Natural killer cell (primary cell): ENCODE measurements around the gene RUVBL1. TPM values are rescaled to one million over a fixed set of nuclear protein-coding genes. Genes with fewer than 3 reads are reported as not detected.

Source experiments
- ATAC-seq, 3 donors: fragments of 150-1000 bp in 2 of 3; fragments of 200-7000 bp in 1 of 3; cut with Tn5 transposase; 1 replicate in 1 of 3; 2 replicates in 2 of 3; pipeline ENCODE4 v1.10.0; 2021; ENCODE audit warnings: mild to moderate bottlenecking in 2 of 3, moderate library complexity in 2 of 3
- DNase-seq, 2 donors: peaks; one replicate each; pipeline versions ENCODE4 v3.0.0 to v3.0.0-alpha.2; 2013 to 2021; ENCODE audit warnings: mixed read lengths in 1 of 2
- H3K27ac ChIP-seq: one replicate; pipeline ENCODE4 v1.5.1; 2013; ENCODE audit warnings: mild to moderate bottlenecking, low read length
- H3K27me3 ChIP-seq: one replicate; pipeline ENCODE4 v1.6.1; 2013; ENCODE audit warnings: low read length; ENCODE audit not compliant: control insufficient read depth, insufficient read depth
- H3K36me3 ChIP-seq: one replicate; pipeline ENCODE4 v1.6.1; 2013; ENCODE audit warnings: low read length; ENCODE audit not compliant: control insufficient read depth, insufficient read depth
- H3K4me1 ChIP-seq: one replicate; pipeline ENCODE4 v1.6.1; 2013; ENCODE audit warnings: low read length; ENCODE audit not compliant: control insufficient read depth, insufficient read depth
- H3K4me3 ChIP-seq: one replicate; pipeline ENCODE4 v1.5.1; 2013; ENCODE audit warnings: low read length
- H3K9me3 ChIP-seq: one replicate; pipeline ENCODE4 v1.6.1; 2013; ENCODE audit warnings: low read length; ENCODE audit not compliant: control insufficient read depth, insufficient read depth
- H3K27ac Mint-ChIP-seq, 2 donors: one replicate each; pipeline ENCODE4 v1.8.0; 2022; ENCODE audit warnings: mild to moderate bottlenecking in 2 of 2, mixed read lengths in 2 of 2, moderate library complexity in 1 of 2
- H3K27me3 Mint-ChIP-seq, 2 donors: one replicate each; pipeline ENCODE4 v1.8.0; 2022; ENCODE audit warnings: low read depth in 2 of 2, mixed read lengths in 2 of 2
- H3K36me3 Mint-ChIP-seq: one replicate; pipeline ENCODE4 v1.8.0; 2022; ENCODE audit warnings: mixed read lengths
- H3K4me1 Mint-ChIP-seq, 2 donors: one replicate each; pipeline ENCODE4 v1.8.0; 2022; ENCODE audit warnings: mixed read lengths in 2 of 2
- H3K4me3 Mint-ChIP-seq: one replicate; pipeline ENCODE4 v1.8.0; 2022; ENCODE audit warnings: mild to moderate bottlenecking, moderate library complexity, mixed read lengths
- H3K9me3 Mint-ChIP-seq, 2 donors: one replicate each; pipeline ENCODE4 v1.8.0; 2022; ENCODE audit warnings: mixed read lengths in 2 of 2
- CTCF ChIP-seq: fragments of 200-600 bp; IDR thresholded peaks from one replicate; pipeline ENCODE4 v1.8.0; 2022; ENCODE audit warnings: antibody characterized with exemption
- WGBS: methylation state at CpG from one replicate; pipeline ENCODE4 v1.1.7; 2013; ENCODE audit warnings: missing lambda C conversion rate; ENCODE audit not compliant: insufficient coverage; 5-methylcytosine and 5-hydroxymethylcytosine counted together
- intact Hi-C: fragments of 100-400 bp; cut with micrococcal nuclease; formaldehyde crosslinking; loops from one replicate; pipeline ENCODE4 v1.14.2; 2022
- total RNA-seq, 4 donors: library from RNA; stranded (reverse); fragments of 120-200 nt in 1 of 4; gene quantifications; one replicate each; pipeline versions ENCODE4 v1.2.3 to v1.2.4, GENCODE V29; 2013 to 2022

Gene RUVBL1
- total RNA-seq, 3 donors from 2014 or later (not counting 1 experiment from before 2014, with no cell fraction given): 11.9 to 18.5 (median 14.1) TPM

- DNase-seq (no peak), ATAC-seq (no peak)
- Mint-ChIP-seq H3K27me3 (no peaks in the 10 kb centered on the region), H3K36me3 (no peaks in the 10 kb centered on the region), H3K27ac (no peak overlapping the region), H3K9me3 (peaks cover 0 to 2% of the 10 kb centered on the region in 2 donors), H3K4me3 (no peak overlapping the region), H3K4me1 (peaks cover 19 to 20% of the 10 kb centered on the region in 2 donors)
- Histone ChIP-seq H3K27ac (no peak overlapping the region), H3K9me3 (no peaks in the 10 kb centered on the region), H3K36me3 (no peaks in the 10 kb centered on the region), H3K4me3 (no peak overlapping the region), H3K27me3 (no peaks in the 10 kb centered on the region), H3K4me1 (peaks cover 14% of the 10 kb centered on the region)
- WGBS: 80% methylated on average over 5 of the region's 5 CpGs
- intact Hi-C loops: loop anchor here (5.0 kb wide), 1 partner anchor 97 kb away; the partner anchor contains the start of gene SEC61A1
- no peak for TF ChIP-seq CTCF
Measured at GRCh38 chr3:128149650-128150049, 26.0 kb upstream of the RUVBL1 start.

DNA sequence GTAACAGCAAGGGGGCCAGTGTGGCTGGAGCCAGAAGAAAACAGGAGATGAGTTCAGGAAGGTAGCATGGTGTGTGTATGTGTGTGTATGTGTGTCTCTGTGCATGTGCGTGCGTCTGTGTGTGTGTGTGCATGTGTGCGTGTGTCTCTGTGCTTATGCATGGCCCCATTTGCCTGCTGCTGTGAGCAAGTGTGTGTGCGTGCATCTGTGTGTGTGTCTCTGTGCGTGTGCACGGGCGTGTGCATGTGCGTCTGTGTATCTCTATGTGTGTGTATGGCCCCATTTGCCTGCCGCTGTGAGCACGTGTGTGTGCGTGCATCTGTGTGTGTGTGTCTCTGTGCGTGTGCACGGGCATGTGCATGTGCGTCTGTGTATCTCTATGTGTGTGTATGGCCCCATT is 22.6 kb upstream of the RUVBL1 start:
- H3K27me3 Mint-ChIP-seq: no peaks in the 10 kb centered on the region
- peak in 1 of 3 donors; percentile 25 for ATAC-seq
- Histone ChIP-seq H3K36me3 (no peaks in the 10 kb centered on the region), H3K9me3 (no peaks in the 10 kb centered on the region), H3K27ac (no peak overlapping the region), H3K4me1 (no peaks in the 10 kb centered on the region), H3K27me3 (no peaks in the 10 kb centered on the region), H3K4me3 (no peak overlapping the region)
- DNase-seq: no peak
- intact Hi-C loops: no loop called here
- WGBS: 97% methylated on average over 14 of the region's 14 CpGs
- no peaks in the 10 kb centered on the region for H3K36me3 Mint-ChIP-seq
- no peak for TF ChIP-seq CTCF
- H3K27ac Mint-ChIP-seq: no peak overlapping the region
- no peaks in the 10 kb centered on the region for H3K9me3 Mint-ChIP-seq
- H3K4me1 Mint-ChIP-seq: no peaks in the 10 kb centered on the region
- no peak overlapping the region for H3K4me3 Mint-ChIP-seq

- WGBS: 17% methylated on average over 6 of the region's 6 CpGs
- TF ChIP-seq CTCF: no peak
- Histone ChIP-seq H3K27me3 (no peaks in the 10 kb centered on the region), H3K36me3 (no peaks in the 10 kb centered on the region), H3K4me3 (no peak overlapping the region), H3K4me1 (no peaks in the 10 kb centered on the region), H3K27ac (no peak overlapping the region), H3K9me3 (no peaks in the 10 kb centered on the region)
- Mint-ChIP-seq H3K27me3 (no peaks in the 10 kb centered on the region), H3K27ac (no peak overlapping the region), H3K9me3 (no peaks in the 10 kb centered on the region), H3K4me3 (no peak overlapping the region), H3K36me3 (no peaks in the 10 kb centered on the region), H3K4me1 (no peaks in the 10 kb centered on the region)
- intact Hi-C loops: no loop called here
- no peak for DNase-seq
- ATAC-seq: peak in 1 of 3 donors; percentile 26
Measured at GRCh38 chr3:128145279-128145678, 21.7 kb upstream of the RUVBL1 start.

GRCh38 chr3:128144512-128145187 is 21.0 kb upstream of the RUVBL1 start:
- no peak for TF ChIP-seq CTCF
- no peaks in the 10 kb centered on the region for H3K27me3 ChIP-seq
- WGBS: 70% methylated on average over 5 of the region's 5 CpGs
- Mint-ChIP-seq H3K27ac (no peak overlapping the region), H3K4me3 (no peak overlapping the region), H3K9me3 (no peaks in the 10 kb centered on the region), H3K27me3 (no peaks in the 10 kb centered on the region), H3K4me1 (no peaks in the 10 kb centered on the region), H3K36me3 (no peaks in the 10 kb centered on the region)
- no peak overlapping the region for H3K27ac ChIP-seq
- H3K9me3 ChIP-seq: no peaks in the 10 kb centered on the region
- no peaks in the 10 kb centered on the region for H3K4me1 ChIP-seq
- no peak overlapping the region for H3K4me3 ChIP-seq
- no peak for DNase-seq
- H3K36me3 ChIP-seq: no peaks in the 10 kb centered on the region
- intact Hi-C loops: no loop called here
- ATAC-seq: no peak
